GM18508 (cell line): ENCODE data around the gene PAX5.

Source experiments
- ATAC-seq: cut with Tn5 transposase; IDR thresholded peaks from one replicate; pipeline ENCODE4 v1.9.1; 2021; ENCODE audit warnings: moderate number of reproducible peaks; ENCODE audit not compliant: insufficient read depth, unreplicated experiment

Gene PAX5

GRCh38 chr9:37037503-37038301 lies 3.6 kb upstream of the PAX5 start:
- ATAC-seq = no peak

- ATAC-seq = no peak
Observed at GRCh38 chr9:37036776-37037502, 2.9 kb upstream of the PAX5 start.

GRCh38 chr9:37036371-37036775 lies 2.3 kb upstream of the PAX5 start:
- ATAC-seq = no peak

- ATAC-seq = no peak
Observed at GRCh38 chr9:37035648-37036370, 1.7 kb upstream of the PAX5 start.

- no peak for ATAC-seq
Observed at GRCh38 chr9:37034938-37035647, 1.0 kb upstream of the PAX5 start.

GRCh38 chr9:37034305-37034937 lies 353 bp upstream of the PAX5 start:
- ATAC-seq = no peak

GRCh38 chr9:37033141-37033540 lies 927 bp downstream of the PAX5 start:
- no peak for ATAC-seq

GRCh38 chr9:37032713-37033112 lies 1.4 kb downstream of the PAX5 start:
- no peak for ATAC-seq

- no peak for ATAC-seq
Observed at GRCh38 chr9:37031902-37032301, 2.2 kb downstream of the PAX5 start.

GRCh38 chr9:37031081-37031480 lies 3.0 kb downstream of the PAX5 start:
- ATAC-seq = no peak

- no peak for ATAC-seq
Observed at GRCh38 chr9:37030611-37030939, 3.5 kb downstream of the PAX5 start.

- ATAC-seq = no peak
Observed at GRCh38 chr9:37029776-37030610, 4.1 kb downstream of the PAX5 start.

- no peak for ATAC-seq
Observed at GRCh38 chr9:37029304-37029775, 4.7 kb downstream of the PAX5 start.

- no peak for ATAC-seq
Observed at GRCh38 chr9:37028420-37029031, 5.5 kb downstream of the PAX5 start.

GRCh38 chr9:37027582-37028419 lies 6.3 kb downstream of the PAX5 start:
- peak; percentile 44 for ATAC-seq

GRCh38 chr9:37026931-37027581 lies 7.0 kb downstream of the PAX5 start:
- no peak for ATAC-seq
